H54 (cell line): ENCODE data around the gene DOK7.

Experiments used
- DNase-seq: peaks from one replicate; pipeline ENCODE4 v3.0.0; 2011; ENCODE audit warnings: low spot score, mixed read lengths; ENCODE audit not compliant: insufficient read length
- FAIRE-seq: peaks from 3 replicates; lab custom pipeline; 2011; peaks lifted over from hg19 to GRCh38; lab: Jason Lieb, UNC
- POLR2A ChIP-seq: IDR thresholded peaks from 2 replicates; pipeline ENCODE4 v1.6.1; 2011; ENCODE audit warnings: low read depth, mild to moderate bottlenecking, low read length

The DOK7 gene

DNA sequence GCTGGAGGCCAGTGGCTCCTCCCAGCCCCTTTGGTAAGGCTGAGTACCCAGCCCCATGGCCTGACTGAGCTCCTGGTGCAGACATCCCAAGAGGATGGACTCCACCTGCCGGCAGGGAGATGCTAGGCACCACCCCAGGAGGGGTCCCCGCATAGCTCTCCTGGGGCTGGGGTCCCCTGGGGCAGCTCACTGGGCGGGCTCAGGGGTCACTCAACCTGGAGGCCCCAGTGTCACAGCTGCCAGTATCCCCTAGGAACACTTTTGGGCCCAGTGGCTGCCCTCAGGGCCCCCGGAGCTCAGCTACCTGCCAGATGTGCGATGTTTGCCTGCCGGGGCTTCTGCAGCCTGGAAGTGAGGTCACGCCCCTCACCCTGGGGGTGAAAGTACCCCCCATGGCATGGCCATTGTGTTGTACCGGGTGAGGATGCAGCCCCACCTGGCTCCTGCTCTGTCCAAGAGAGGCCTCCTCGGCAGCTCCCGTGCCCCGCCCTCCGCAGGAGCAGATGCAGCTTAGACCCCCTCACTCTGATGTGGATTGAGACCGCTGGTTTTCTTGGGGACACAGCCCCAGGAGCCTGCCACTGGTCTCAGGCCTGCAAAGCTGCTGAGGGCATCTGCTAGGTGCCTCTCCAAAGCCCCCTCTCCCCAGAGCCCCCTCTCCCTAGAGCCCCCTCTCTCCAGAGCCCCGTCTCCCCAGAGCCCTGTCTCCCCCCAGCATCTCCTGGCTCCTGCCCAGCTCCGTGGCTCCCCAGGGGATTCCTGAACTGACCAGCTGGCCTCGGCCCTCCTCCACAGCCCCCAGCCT, 28.0 kb upstream of the DOK7 start:
- DNase-seq (no peak), FAIRE-seq (no peak)
- no peak for TF ChIP-seq POLR2A

DNA sequence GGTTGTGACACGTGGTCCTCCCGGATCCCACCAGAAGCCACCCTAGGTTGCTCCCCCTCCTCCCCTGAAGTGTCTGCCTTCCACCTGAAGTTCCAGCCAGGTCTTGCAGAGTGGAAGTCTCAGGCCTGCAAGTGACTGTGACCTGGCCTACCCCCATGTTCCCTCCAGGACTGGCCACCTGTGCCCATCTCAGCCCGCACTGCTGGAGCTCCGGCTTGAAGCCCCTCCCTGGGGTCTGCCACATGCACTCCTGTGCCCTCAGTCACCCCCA, 27.5 kb upstream of the DOK7 start:
- DNase-seq (no peak), FAIRE-seq (no peak)
- no peak for TF ChIP-seq POLR2A

DNA sequence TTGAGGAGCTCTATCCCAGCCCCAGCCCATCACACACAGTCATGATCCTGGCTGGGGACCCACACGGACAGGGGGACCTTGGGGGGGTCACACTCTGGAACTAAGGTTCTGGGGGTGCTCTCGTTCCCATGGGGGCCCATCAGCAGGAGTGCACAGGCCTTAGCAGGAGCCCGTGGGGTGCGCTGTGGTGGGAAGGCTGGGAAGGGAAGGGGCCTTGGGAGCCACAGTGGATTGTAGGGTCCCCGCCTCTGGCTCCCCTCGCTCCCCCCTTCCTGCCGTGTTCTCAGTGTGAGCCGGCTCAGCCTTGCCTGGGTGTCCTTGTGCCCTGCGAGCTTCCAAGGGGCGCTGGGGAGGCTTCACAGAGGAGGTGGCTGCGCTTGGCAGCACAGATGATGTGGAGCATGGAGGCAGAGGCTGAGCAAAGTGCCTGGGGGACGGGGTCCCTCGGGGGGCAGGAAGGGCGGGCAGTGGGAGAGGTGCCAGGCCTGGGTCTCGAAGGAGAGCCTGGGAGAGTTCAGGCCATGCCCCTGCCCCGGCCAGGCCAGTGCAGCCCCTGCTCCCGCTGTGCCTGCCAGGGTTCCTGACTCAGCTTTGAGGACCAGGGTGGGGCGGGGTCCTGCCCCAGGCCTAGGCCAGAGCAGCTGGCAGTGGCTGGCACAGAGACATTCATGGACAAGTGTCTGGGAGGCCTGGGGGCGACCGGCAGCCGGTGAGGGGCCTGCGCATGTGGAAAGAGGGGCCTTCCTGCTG, 26.9 kb upstream of the DOK7 start:
- FAIRE-seq (no peak), DNase-seq (no peak)
- TF ChIP-seq POLR2A = no peak

DNA sequence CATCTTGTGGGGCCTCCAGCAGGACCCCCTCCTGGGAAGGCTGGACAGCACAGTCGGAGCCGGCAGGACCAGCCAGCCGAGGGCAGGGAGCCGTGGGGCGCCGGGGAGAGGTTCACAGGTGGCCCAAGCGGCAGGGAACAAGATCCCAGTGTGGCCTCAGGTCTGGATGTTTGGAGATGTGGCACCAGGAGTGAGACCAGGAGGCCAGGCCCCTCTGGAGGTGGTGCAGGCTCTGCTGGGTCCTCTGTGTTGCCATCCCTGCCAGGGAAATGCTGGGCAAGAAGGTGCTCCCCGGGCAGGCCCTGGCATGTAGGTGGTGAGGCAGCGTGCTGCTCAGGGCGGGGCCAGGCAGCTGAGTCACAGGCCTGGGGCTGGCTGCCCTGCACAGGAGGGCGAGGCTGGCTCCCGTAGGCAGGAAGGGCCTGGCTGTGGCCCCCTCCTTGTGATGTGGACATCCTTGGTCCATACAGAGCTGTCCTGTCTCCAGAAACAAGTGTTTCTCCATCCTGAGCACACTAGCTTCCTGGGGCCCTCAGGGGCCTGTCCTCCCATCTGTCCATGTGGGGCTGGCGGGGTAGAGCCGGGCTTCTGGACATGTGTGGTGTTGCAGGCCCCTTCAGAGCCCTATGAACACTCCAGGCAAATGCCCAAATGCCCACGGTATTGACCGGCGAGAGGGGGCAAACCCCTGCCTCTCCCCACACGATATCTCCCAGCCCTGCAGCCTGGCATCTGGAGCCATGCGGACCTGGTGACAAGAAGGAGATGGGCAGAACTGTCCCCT, 26.1 kb upstream of the DOK7 start:
- peak; percentile 94 for DNase-seq
- no peak; the same call in 1 of the 2 replicates for TF ChIP-seq POLR2A
- FAIRE-seq = no peak

DNA sequence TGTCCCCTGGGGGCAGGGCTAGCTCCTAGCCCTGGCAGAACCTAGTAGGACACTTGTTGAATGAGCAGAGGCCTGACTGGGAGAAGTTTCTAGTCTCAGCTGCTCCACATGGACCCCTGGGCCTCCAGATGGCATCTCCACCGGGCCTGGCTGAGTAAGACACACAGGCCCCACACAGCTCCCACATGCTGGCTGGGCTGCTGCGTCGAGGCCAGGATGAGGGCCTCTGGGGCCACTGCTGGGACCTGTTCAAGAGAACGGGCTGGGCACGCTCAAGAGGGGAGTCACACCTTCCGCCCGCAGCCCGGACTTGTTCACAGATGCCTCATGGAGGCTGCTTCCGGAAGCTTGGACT, 25.5 kb upstream of the DOK7 start:
- FAIRE-seq (no peak), DNase-seq (no peak)
- no peak for TF ChIP-seq POLR2A

DNA sequence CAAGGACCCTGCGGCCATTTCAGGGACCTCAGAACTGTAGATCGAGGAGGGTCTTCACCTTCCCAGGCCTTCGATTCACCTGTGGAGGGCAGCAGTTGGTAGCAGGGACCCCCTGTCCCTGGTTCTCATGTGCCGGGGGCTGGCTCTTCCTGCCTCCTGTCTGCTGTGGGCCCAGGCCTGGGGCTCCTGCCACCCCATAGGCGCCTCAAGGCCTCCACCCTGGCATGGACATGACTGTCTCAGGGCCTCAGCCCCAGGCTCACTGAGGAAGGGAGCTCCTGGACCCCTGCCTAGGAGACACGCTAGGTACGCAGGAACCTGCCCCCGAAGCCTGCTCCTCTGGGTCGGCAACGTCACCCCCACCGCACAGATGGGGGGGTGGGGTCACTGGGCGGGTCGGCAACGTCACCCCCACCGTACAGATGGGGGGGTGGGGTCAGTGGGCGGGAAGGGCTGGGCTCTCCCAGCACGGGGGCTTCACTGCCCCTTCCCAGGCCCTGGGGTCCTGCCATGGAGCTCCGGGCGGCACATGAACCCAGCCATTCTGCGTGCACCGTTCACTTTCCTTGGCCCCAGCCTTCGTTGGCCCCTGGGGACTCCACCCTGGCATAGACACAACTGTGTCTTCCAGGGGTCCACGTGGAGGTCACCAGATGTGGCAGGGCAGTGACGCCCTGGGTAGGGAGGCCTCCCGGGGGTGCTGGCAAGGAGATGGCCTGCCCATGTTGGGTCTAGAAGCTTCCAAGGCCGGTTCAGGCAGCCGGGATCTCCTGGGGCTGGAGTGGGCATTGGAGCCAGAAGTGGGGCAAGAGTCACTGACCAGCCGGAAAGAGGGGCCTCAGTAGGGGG, 24.9 kb upstream of the DOK7 start:
- no peak for TF ChIP-seq POLR2A
- FAIRE-seq (no peak), DNase-seq (no peak)

DNA sequence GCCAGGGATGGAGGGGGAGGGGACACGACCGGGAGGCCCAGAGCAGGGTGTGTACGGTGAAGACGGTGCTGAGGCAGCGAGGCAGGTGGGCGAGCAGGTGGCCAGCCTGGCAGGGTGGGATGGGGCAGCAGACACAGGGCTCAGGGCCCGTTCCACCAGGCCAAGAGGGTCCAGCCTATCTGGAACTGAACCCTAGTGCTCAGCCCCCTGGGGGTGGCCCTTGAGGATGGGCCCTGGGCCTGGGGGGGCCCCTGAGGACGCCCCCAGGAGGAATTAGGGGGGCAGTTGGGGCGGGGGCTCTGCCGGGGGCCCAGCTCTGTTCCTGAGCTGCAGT, 24.3 kb upstream of the DOK7 start:
- TF ChIP-seq POLR2A = no peak
- no peak for FAIRE-seq

DNA sequence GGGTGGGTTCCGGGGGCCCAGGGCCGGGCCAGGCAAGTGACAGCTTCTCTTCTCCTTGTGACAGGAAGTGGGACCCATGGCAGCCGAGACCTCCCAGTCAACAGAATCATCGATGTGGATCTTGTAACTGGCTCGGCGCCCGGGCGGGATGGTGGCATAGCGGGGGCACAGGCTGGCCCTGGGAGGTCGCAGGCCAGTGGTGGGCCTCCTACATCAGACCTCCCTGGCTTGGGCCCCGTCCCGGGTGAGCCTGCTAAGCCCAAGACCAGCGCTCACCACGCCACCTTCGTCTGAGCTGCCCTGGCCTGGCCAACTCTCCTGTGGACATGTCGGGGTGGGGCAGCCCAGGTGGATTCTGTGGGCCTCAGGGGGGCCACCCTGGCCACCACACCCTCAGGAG, 23.7 kb upstream of the DOK7 start:
- no peak for TF ChIP-seq POLR2A
- FAIRE-seq = no peak
- no peak for DNase-seq

More for the DNA sequence above, 24.3 kb upstream of the DOK7 start:
- DNase-seq = no peak

DNA sequence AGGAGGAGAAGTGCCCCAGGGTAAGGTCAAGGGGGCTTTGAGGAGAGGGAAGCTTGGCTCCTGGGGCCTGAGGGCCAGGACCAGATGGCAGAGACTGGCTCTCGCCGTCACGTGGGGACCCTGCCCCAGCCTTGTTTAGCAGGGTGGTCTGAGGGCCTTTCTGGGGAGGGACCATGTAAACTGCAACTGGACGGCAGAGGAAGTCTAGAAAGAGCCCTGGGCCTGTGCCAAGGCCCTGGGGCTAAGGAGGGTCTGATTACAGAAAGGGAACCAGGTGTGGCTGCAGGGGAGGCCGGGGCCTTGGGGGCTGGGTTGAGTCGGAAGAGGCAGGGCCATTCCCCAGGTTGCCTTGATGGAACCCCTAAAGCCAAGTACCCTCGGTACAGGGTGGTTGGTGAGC, 23.1 kb upstream of the DOK7 start:
- TF ChIP-seq POLR2A = no peak
- no peak for FAIRE-seq
- DNase-seq = no peak

DNA sequence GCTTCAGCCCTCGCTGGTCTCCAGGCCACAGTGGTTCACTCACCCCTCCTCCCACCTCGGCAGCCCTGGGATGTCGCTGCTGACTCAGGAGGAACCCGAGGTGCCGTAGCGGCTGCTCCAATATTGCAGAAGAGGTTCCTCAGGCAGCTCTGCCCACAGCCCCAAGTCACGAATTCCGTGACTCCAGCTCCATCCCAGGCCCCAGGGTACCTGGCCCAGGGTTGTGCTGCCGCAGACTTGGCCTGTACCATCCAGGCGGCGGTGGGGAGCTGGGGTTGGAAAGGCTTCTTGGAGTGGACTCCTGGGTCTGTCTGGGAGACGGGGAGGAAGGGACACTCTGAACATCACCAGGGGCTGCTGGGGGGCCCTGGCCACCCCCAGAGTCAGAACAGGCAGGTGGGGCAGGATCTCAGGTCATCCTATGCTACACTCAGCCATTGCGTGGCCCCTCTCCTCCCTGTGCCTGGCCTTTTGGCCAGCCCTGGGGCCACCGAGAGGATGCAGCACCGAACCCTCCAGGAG, 22.1 kb upstream of the DOK7 start:
- TF ChIP-seq POLR2A = no peak
- peak; percentile 58 for DNase-seq
- FAIRE-seq = no peak

DNA sequence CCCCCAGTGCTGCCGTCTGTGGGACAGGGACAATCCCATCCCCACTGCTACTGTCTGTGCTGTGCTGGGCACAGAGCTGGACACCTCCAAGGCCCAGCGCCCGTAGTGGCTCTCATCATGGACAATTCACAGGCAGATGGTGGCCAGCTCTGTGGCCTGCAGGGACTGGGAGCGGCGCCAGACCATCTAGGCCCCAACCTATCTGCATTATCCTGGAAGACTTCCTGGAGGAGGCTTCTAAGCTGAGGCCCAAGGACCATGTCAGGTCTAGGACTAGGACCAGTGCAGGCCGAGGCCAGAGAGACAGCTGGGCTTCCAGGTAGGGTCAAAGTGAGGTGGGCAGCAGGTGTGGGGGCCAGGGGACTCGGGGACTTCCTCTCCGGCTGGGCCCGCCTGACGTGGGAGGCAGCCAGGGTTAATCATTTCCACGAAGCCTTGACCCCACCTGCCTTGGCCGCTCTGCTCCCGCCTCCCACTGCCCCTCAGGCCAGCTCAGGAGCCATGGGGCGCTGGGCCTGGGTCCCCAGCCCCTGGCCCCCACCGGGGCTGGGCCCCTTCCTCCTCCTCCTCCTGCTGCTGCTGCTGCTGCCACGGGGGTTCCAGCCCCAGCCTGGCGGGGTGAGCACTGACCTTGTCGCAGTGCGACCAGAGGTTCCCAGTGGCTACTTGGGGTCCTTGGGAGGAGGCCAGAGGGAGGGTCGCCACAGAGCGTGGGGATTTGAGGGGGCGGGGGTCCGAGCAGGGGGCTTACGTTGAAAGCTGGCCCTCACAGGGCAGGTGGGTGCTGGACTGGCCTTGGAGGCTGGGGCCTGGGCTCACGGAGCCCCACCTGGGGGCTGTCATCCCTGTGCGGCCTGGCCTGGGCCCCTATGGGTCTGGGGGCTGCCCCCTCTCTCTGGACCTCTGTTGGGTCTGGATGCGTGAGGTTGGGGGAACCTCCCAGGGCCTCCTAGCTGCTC, 21.3 kb upstream of the DOK7 start, which contains the start of gene HGFAC:
Gene HGFAC (plus strand): TSS at position 468 of the 959 bp plus-strand sequence. CDS start 34 bp downstream, at position 502.
- TF ChIP-seq POLR2A = no peak
- DNase-seq = no peak
- FAIRE-seq = no peak

DNA sequence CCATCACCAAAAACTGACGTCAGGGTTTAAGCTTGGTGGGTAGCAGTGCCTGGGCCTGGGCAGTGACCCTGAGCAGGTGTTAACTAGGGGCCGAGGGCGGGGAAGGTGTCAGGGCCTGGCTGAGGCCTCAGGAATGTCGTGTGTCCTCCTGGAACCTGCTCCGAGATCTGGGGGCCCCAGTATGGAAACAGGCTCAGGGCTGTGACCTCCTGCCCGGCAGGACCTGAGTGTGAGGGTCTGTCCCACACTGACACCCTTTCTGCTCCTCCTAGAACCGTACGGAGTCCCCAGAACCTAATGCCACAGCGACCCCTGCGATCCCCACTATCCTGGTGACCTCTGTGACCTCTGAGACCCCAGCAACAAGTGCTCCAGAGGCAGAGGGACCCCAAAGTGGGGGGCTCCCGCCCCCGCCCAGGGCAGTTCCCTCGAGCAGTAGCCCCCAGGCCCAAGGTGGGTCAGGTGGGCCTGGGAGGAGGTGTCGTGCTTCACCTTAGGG, 20.6 kb upstream of the DOK7 start:
- no peak for FAIRE-seq
- no peak for TF ChIP-seq POLR2A

More for the DNA sequence above, 20.6 kb upstream of the DOK7 start:
- no peak for DNase-seq
